HG03097 (cell line): ENCODE measurements around the gene IGSF21.

ENCODE experiments used
- ATAC-seq: cut with Tn5 transposase; IDR thresholded peaks from one replicate; pipeline ENCODE4 v1.9.1; 2021; ENCODE audit not compliant: unreplicated experiment, low FRiP score

The IGSF21 gene

DNA sequence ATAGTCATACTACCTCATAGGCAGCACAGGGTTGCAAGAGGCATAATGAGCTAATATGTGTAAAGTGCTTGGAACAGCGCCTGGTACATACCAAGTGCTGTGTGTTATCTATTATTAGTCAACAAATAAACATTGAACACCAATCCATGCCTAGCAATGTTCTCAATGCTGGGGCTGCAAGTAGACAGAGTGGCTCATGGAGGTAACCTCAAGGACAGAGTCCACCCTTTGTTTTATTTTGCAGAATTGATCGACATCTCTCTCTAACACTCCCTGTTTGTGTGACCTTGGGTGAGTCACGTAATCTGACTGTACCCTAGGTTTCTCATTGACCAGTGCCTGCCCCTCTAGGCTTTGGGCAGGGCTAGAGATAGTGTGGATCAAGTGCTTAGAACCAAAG, 209.2 kb downstream of the IGSF21 start:
- no peak for ATAC-seq

DNA sequence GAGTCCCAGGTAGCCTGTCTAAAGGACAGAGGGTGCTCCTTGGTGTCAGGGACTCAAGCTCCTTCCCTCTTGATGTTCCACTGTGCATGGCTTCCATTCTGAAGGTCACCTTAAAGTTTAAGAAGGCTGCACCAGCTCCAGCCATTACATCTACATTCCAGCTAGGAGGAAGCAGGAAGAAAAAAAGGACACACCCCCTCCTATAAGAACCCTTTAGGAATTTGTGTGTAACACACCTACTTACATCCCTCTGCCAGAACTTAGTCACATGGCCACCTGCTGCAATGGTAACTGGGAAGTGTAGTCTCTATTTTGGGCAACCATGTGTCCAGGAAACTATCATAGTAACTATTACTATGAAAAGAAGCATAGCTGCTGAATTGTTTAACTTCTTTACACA, 211.5 kb downstream of the IGSF21 start:
- no peak for ATAC-seq

DNA sequence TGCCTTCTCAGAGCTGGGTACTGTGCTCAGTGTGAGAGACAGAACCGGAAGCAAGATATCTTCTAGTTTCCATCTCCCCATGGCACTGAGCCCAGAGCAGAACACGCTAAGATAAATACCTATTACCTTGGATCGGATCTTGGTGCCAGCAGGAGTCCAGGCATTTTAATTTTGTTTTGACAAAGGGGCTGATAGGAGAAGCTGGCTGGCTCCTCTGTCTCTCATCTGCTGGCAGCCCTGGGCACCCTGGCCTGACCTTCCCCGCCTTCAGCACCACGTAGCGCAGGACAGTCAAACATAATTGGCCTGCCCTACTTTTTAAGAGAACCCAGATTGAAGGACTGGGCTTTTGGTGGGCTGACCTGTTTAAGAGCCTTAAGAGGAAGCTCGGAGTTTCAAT, 212.5 kb downstream of the IGSF21 start:
- no peak for ATAC-seq

DNA sequence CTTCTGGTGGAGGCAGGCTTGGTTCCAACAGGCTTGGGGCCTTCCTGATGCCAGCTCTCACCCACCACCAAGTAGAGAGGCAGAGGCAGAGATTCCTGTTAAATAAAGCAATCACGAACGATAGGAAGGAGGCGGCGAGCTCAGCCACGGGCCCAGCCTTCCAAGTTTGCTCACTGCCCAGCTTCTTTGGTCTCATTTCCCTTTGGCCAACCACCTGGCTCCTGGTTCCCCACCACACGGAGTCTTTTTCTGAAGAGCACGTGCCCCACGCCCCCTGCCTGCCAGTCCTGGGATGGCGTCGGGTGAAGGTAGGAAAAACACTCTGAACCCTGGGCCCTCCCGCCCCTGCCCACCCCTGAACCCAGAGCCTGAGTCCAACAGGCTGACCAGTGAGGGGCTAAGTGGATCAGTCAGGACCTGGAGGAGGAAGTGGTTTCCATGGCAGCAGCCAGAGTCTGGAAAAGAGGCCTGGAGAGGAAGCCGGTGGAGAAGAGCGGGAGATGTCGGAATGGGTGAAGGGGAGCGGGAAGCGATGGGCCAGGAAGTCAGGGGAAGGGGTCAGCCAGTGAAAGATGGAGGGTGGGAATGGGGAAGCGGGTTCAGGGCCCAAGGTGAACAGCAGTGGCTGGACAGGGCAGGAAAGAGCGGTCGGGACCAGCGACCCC, 214.9 kb downstream of the IGSF21 start:
- ATAC-seq: no peak

DNA sequence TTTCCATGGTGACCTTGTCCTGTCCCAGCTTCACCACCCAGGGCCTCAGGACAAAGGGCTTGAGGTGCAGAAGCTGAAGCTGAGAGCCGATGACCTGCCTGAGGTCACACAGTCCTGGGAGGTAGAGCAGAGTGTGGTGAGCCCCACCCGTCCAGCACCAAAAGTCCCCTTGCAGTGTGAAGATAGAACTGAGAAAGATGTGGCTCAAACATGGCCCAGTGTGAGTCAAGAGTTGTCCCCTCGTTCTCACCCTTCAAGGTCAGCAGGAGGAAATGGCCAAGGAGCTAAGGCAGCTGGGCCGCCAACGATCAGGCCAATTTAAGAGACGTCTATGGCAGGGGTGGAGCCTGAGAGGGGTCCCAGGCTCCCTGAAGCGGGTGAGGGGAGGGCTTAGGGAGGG, 215.7 kb downstream of the IGSF21 start:
- ATAC-seq: no peak

DNA sequence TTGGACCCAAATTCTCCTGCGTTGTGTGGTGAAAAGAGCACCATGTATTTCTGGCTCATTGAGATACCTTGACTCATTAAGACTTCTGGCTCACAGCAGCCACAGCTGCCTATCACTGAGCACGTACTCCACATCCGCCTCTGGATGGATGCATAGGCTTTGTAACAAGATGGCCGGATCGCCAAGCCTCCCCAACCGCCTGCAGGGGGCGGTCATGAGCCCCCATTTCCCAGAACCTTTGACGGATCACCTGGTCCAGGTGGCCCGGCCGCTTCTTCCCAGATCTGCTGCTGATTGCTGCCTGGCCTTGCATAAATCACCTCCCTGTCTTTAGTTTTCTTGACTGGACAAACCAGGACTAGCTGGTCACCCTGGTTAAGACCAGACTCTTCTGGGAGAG, 216.6 kb downstream of the IGSF21 start:
- ATAC-seq: no peak

DNA sequence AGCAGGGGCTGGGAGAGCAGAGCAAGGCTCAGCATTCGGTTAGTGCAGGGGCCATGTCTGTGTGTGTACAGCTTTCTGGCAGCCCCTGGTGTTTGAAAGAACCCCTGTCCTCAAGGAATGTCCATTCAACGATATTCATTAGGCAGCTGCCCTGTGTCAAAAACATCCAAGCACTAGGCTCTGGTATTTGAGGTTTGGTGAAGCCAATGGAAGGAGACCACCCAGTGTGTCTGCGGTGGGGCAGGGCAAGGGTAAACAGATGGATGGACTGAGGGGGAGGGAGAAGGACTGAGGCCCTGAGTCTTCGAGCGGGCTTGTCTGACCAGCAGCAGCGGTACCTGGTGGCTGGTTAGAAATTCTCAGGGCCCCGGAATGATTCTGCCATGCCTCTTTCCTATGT, 217.5 kb downstream of the IGSF21 start:
- no peak for ATAC-seq

DNA sequence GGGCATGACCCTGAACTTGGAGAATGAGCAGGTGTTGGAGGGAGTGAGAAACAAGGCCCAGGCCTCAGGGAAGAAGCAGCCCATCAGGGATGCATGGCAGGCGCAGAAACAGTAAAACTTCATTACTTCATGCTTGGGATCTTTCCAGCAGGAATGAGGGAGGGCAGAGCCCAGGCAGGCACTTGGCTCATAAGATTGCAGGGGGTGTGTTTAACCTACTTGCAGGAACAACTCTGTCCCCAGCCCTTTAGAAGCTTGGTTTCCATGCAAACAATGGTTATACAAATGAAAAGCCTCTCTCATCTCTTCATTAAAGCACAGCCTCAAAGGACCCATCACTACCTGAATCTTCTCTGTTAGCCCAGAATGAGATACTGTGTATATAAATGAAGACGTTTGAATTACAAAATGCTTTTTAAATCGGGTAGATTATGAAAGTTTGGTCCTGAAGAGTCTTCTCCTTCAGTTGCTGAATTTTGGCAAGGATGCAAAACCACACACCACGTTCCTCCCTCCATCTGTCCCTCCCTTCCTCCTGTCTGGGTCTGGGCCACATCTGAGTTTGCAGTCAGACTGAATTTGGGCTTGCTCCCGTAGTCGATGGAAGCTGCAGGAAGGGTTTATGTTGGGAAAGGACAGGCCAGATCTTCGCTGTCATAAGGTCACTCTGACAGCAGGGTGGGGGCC, 218.8 kb downstream of the IGSF21 start:
- ATAC-seq: no peak

DNA sequence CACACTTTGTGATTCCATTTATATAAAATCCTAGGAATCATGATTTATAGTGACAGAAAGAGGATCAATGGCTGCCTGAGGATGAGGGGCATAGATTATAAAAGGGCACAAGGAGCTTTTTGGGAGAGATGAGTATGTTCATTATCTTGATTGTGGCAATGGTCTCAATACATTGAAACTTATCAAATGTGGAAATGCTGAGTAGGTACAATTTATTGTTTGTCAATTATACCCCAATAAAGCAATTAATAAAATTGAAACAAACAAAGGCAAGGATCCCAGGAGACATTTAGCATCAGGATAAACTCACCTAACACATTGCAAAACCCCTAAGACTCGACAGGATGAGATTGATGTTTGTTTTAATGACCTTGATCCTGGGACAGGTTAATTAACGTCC, 220.1 kb downstream of the IGSF21 start:
- no peak for ATAC-seq

DNA sequence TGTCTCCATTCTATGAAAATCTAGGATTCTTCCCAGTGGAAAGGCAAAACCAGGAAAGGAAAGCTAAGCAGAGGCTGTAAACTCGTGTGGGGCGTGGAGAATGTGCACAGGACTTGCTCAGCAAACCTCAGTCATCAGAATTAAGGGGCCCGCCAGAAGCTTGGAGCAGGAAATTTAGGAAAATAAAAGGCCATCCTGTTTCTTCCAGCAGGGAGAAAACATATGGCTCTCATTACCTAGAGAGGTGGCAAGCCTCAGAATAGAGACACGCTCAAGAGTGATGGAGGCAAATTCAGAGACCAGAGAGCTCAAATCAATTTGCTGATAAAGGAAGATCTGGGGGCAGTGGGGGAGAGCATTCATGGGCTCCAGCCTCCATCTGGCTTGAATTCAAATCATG, 221.2 kb downstream of the IGSF21 start:
- ATAC-seq: no peak

DNA sequence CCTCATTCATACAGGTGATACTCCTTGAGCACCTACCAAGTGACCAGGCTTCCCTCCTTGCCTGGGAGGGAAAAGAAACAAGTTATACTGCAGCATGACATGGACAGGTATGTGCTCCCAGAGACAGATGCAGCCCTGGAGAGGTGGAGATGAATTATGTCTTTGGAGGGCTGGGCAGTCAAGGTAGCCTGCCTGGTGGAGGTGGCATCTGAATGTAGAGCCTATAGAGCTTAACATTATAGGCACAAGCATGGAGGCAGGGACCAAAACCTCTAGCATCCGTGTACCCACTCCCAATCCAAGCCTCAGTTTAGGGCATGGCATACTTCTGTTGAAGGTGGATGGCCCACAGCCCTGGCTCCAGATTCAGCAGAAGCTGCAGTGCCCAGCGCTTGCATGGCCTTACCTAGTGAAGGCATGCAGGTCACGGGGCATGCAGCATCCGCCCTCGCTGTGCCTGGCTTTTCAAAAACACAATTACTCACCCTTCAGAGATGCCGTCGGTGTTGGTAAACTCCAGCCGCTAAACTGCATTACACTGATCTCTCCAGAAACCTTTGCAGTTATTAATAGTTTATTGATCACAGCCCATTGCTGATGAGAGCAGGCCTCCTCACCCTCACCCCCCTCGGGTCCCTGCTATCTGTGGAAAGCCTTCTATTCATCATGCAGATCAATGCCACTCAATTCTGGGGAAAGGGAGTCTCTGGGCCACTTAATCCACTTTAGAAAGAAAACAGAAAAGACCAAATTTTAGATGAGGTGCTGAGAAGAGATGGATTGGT, 222.1 kb downstream of the IGSF21 start:
- no peak for ATAC-seq

DNA sequence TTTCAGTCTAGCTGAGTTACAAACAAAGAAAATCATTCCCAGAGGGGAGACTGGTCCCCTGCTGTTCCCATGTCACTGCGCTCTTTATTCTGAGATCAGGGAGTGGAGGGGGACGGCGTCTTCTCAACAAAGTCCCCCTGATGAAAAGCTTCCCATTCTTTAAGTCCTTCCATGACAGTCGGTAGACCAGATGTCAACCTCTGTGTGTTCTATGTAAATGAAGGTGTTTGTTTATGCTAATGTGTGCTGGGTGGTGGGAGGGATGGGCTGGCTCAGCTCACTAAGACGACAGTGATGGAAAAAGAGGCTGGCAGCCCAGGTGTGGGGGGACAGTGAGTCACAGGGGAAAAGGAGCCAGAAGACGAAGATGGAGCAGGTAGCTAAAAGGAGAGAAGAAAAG, 225.0 kb downstream of the IGSF21 start:
- ATAC-seq: no peak

DNA sequence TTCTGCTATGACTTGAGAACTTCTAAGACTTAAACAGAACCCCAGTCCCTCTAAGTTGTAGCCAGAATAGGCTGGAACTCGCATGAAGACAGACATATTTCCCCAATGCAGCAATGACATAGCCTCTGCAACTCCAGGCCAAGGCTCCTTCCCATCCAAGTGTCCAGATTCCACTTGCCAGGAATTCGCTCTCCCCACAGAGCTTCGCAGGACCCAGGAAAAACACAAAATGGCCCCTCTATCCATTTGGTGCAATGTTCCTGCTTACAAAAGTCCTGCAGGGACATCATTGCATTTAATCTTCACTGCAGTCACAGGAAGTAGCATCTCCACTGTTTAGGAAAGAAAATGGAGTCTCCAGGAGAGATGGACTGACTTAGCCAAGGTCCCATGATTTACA, 225.6 kb downstream of the IGSF21 start:
- no peak for ATAC-seq

DNA sequence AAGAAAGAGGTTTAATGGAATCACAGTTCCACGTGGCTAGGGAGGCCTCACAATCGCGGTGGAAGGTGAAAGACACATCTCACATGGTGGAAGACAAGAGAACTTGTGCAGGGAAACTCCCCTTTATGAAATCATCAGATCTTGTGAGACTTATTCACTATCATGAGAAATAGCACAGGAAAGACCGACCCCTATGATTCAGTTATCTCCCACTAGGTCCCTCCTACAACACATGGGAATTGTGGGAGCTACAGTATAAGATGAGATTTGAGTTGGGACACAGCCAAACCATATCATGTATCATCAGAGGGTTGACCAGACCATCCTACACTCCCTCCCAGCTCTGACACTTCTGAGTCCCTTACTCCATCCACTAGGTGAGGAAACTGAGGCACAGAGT, 229.2 kb downstream of the IGSF21 start:
- no peak for ATAC-seq

DNA sequence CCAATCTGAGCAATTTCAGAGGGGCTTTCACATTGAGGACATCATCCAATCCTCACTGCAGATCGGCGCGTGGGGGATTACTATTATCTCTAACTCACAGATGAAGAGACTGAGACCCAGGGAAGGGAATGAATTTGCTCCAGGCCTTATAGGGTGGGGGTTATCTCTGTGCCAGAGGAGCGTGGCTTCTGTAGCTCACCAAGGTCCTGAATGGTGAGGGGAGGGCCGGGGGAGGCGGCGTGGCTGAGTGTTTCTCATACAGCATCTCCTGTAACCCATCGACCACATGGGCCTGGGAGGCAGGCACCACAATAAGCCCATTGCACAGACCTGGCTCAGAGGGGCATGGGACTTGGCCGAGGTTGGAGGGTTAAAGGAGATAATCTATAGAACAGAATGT, 230.2 kb downstream of the IGSF21 start:
- no peak for ATAC-seq

DNA sequence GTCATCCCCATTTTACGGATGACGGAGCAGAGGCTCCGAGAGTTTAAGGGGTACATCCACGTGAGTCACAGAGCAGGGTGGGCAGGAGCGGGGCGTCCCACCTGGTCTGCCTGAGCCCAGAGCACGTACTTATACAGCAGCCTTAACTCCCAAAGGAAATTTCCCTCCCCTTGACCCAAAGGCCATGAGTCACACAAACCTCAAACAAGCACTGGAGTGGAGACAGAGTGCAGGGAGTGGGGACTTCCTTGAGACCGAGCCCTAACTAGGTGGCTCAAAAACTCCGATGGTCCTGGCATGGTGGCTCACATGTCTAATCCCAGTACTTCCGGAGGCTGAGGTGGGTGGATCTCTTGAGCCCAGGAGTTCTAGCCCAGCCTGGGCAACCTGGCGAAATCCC, 231.6 kb downstream of the IGSF21 start:
- ATAC-seq: no peak

DNA sequence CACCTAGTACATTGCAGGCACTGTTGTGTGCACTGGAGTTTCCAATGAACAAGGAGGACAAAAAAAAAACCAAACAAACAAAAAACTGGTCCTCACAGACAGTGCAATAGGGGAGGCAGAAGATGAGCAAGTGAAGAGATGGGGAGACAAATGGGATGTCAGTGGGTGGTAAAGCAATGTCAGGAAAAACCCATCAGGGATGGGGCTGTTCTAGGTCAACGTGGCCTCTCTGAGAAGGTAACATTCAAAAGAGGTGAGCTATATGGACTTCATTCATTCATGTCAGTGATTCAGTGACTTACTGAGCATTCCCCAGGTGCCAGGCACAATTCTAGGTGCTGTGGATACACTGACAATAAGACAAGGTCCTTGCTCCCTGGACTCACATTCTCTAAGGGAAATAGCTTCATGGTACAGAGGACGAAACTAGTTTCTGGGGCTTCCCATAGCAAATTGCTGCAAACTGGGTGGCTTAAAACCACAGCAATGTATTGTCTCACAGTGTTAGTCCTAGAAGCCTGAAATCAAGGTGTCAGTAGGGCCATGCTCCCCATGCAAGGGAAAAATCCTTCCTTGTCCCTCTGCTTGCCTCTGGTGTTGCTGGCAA, 232.7 kb downstream of the IGSF21 start:
- no peak for ATAC-seq

DNA sequence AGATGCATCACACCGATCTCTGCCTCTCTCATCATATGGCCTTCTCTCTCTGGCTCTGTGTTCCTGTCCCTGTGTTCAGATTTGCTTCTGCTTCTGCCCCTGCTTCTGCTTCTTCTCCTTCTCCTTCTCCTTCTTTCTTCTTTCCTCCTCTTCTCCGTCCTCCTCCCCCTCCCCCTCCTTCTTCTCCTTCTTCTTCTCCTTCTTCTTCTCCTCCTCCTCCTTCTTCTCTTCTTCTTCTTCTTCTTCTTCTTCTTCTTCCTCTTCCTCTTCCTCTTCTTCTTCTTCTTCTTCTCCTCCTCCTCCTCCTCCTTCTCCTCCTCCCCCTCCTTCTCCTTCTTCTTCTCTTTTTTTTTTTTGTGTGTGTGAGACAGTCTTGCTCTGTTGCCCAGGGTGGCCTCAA, 233.2 kb downstream of the IGSF21 start:
- ATAC-seq: no peak

DNA sequence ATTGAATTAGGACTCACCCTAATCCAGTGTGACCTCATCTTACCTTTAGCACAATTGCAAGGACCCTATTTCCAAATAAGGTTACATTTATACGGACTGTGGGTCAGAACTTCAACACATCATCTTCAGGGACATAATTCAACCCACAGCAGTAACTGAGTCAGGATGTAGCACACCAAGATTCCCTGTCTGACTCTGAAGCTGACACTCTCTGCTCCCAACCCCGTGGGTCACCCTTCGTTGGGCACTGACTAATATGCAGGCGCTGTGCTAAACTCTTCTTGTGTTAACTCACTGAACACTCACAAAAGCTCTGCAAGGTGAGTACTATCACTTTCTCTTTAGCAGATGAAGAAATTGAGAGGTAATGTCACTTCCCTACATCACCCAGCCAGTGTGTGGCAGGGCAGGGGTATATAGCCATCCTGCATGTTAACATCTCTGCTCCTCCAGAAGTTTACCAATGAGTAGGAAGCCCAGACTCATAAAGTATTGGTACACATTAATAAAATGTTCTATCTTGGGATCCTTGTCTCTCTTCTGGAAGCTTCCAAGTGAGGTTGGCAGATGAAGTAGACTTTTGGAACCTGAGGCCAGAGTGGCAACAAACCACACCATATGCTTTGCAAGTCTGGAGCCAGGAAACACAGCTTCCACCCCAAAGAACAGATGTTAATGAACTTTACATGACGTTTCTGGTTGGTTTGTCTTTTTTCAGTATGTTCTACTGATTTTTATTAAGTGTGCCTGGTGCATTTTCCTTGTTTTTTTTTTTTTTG, 233.9 kb downstream of the IGSF21 start:
- no peak for ATAC-seq

DNA sequence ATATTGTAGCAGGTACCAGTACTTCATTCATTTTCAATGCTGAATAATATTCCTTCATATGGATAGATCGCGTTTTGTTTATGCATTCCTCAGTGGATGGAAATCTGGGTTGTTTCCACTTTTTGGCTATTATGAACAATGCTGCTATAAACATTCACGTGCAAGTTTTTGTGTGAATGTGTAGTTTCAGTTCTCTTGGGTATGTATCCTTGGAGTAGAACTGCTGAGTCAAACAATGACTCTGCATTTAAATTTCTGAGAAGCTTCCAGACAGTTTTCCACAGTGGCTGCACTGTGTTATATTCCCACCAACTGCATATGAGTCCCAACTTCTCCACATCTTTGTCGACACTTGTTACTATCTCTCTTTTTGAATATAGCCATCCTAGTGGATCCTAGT, 235.1 kb downstream of the IGSF21 start:
- no peak for ATAC-seq

DNA sequence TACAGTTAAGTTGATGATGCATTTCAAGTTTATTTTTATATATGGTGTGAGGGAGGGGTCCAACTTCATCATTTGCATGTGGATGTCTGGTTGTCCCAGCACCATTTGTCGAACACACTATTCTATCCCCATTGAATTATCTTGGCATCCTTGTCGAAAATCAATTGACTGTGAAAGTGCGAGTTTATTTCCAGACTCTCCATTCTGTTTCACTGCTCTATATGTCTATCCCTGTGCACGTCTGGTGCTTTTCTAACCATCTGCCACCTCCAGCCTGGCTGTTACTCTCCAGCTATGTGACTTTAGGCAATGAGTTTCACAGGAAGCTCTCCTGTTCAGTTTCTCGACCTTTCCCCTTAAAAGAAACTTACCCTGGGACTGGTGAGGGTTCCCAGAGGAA, 236.0 kb downstream of the IGSF21 start:
- no peak for ATAC-seq
